HUES6 (cell line): ENCODE measurements around the gene IL16.

Experiments used
- H3K27ac ChIP-seq: 2 replicates; pipeline ENCODE4 v1.7.0; 2013; ENCODE audit warnings: low read depth, mild to moderate bottlenecking, low read length, inconsistent platforms
- H3K27me3 ChIP-seq: 2 replicates; pipeline ENCODE4 v1.6.1; 2013; ENCODE audit warnings: low read length; ENCODE audit not compliant: control insufficient read depth, insufficient read depth
- H3K36me3 ChIP-seq: 2 replicates; pipeline ENCODE4 v1.6.1; 2013; ENCODE audit warnings: low read length; ENCODE audit not compliant: control insufficient read depth, insufficient read depth
- H3K4me1 ChIP-seq: 2 replicates; pipeline ENCODE4 v1.6.1; 2013; ENCODE audit warnings: low read length; ENCODE audit not compliant: control insufficient read depth, insufficient read depth
- H3K4me3 ChIP-seq: 2 replicates; pipeline ENCODE4 v1.5.1; 2013; ENCODE audit warnings: low read depth, low read length
- H3K9ac ChIP-seq: one replicate; pipeline ENCODE4 v1.6.1; 2013; ENCODE audit warnings: mild to moderate bottlenecking, low read length
- H3K9me3 ChIP-seq: 2 replicates; pipeline ENCODE4 v1.6.1; 2013; ENCODE audit warnings: low read depth, low read length; ENCODE audit not compliant: control insufficient read depth, insufficient read depth

IL16 gene

DNA sequence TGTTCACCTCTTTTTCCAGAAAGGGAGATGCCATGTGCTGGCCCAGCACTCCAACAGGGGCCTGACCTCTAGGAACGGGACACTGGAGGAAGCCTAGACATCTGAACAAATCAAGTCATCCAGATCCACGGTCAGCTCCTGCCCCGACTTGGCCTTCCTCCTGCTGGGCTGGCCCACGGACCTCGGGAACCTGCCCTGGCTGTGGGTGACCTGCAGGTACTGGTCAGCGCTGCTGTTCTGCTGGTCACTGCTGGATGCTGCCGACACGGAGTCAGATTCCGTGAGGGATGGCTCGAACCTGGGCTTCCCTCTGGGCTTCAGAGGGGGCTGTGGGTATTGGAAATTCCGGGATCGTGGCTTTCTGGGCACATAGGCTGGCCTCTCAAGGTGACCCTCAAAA lies 135.6 kb downstream of the IL16 start:
- Histone ChIP-seq H3K4me3 (no peak overlapping the region), H3K4me1 (no peaks in the 10 kb centered on the region)

GRCh38 chr15:81333363-81333762 lies 136.7 kb downstream of the IL16 start:
- Histone ChIP-seq H3K4me1 (no peaks in the 10 kb centered on the region), H3K27me3 (no peaks in the 10 kb centered on the region), H3K9ac (no peak overlapping the region), H3K36me3 (no peaks in the 10 kb centered on the region), H3K27ac (no peak overlapping the region), H3K4me3 (no peak overlapping the region), H3K9me3 (no peaks in the 10 kb centered on the region)

More for the DNA sequence above, 135.6 kb downstream of the IL16 start:
- Histone ChIP-seq H3K9ac (no peak overlapping the region), H3K36me3 (no peaks in the 10 kb centered on the region), H3K9me3 (no peaks in the 10 kb centered on the region), H3K27me3 (no peaks in the 10 kb centered on the region), H3K27ac (no peak overlapping the region)

DNA sequence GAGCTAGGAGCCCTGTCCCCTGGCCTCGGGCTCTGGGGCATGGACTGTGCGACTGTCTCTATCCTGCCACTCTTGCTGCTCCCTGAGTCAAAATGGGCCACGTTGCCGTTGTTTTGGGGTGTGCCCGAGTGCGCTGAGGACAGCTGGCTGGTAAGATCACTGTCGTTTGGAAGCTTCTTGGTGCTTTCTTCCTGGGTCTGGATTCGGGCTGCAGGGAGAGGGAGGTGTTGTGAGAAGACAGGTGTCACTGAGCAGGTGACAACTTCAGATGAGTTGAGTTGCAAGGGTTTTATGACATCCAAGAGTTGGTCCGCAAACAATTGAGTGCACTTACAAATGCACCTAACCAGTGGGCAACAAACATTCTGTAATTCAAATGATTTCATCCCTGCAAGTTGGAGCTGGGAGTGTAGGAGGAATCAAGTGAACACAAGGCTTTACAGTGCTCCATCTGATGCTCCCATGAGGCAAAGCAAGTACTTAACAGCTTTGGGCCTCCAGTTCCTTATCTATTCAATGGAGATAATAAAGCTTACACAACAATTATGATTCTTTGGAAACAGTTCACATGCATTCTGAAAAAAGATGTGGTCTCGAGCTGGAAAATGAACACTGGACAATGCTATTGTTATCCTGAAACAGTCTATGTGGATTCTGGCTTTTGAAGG lies 138.2 kb downstream of the IL16 start:
- H3K27me3 ChIP-seq: no peaks in the 10 kb centered on the region
- no peak overlapping the region for H3K9ac ChIP-seq
- H3K4me1 ChIP-seq: no peaks in the 10 kb centered on the region

DNA sequence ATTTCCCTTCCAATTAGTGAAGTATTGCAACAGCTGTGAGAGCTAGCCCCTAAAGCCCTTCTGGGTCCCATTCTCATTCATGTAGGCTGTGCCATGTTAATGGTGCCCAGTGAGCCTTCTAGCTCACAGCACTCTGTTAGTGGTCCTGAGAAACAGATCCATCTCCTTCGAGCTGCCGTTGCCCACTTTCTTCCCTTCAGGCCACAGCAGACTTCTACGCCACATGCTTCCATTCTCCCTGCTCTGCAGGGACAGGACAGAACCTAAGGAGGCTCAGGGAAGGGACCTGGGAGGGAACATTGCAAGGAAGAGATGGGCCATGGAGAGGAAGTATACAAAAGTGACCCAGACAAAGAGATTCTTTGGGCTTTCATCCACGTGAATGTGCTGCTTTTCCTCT lies 139.0 kb downstream of the IL16 start:
- Histone ChIP-seq H3K36me3 (no peaks in the 10 kb centered on the region), H3K4me1 (no peaks in the 10 kb centered on the region), H3K27ac (no peak overlapping the region), H3K27me3 (no peaks in the 10 kb centered on the region), H3K4me3 (no peak overlapping the region), H3K9me3 (no peaks in the 10 kb centered on the region), H3K9ac (no peak overlapping the region)

More for the DNA sequence above, 138.2 kb downstream of the IL16 start:
- Histone ChIP-seq H3K4me3 (no peak overlapping the region), H3K9me3 (no peaks in the 10 kb centered on the region), H3K36me3 (no peaks in the 10 kb centered on the region), H3K27ac (no peak overlapping the region)

GRCh38 chr15:81336568-81336967 lies 139.9 kb downstream of the IL16 start:
- no peak overlapping the region for H3K4me3 ChIP-seq
- H3K36me3 ChIP-seq: no peaks in the 10 kb centered on the region
- H3K9me3 ChIP-seq: no peaks in the 10 kb centered on the region
- H3K4me1 ChIP-seq: no peaks in the 10 kb centered on the region
- no peak overlapping the region for H3K27ac ChIP-seq
- no peak overlapping the region for H3K9ac ChIP-seq
- H3K27me3 ChIP-seq: no peaks in the 10 kb centered on the region

DNA sequence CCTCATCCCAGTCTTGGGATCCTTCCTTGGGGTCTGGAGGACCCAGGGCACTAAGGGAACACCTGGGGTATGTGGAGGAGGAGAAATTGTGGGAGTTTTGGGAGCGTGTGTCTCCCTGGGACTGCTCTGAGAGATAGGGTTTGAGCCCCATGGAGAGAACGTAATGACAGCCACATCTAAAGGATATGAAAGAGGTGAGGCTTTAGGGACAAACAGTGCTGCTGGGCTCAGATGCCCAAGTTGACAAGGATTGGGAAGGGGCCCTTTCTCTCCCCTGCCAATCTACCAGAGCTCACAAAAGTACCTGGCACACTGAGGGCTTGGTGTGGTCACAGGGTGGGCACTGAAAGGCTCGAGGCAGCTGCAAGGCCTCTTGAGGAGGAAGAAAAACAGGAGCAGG lies 140.6 kb downstream of the IL16 start:
- H3K27ac ChIP-seq: no peak overlapping the region

GRCh38 chr15:81337713-81338157 lies 141.1 kb downstream of the IL16 start:
- Histone ChIP-seq H3K9ac (no peak overlapping the region), H3K27ac (no peak overlapping the region), H3K4me3 (no peak overlapping the region), H3K36me3 (no peaks in the 10 kb centered on the region), H3K4me1 (no peaks in the 10 kb centered on the region), H3K9me3 (no peaks in the 10 kb centered on the region), H3K27me3 (no peaks in the 10 kb centered on the region)

More for the DNA sequence above, 140.6 kb downstream of the IL16 start:
- H3K36me3 ChIP-seq: no peaks in the 10 kb centered on the region
- no peak overlapping the region for H3K9ac ChIP-seq
- H3K9me3 ChIP-seq: no peaks in the 10 kb centered on the region
- no peaks in the 10 kb centered on the region for H3K27me3 ChIP-seq
- no peaks in the 10 kb centered on the region for H3K4me1 ChIP-seq
- no peak overlapping the region for H3K4me3 ChIP-seq

DNA sequence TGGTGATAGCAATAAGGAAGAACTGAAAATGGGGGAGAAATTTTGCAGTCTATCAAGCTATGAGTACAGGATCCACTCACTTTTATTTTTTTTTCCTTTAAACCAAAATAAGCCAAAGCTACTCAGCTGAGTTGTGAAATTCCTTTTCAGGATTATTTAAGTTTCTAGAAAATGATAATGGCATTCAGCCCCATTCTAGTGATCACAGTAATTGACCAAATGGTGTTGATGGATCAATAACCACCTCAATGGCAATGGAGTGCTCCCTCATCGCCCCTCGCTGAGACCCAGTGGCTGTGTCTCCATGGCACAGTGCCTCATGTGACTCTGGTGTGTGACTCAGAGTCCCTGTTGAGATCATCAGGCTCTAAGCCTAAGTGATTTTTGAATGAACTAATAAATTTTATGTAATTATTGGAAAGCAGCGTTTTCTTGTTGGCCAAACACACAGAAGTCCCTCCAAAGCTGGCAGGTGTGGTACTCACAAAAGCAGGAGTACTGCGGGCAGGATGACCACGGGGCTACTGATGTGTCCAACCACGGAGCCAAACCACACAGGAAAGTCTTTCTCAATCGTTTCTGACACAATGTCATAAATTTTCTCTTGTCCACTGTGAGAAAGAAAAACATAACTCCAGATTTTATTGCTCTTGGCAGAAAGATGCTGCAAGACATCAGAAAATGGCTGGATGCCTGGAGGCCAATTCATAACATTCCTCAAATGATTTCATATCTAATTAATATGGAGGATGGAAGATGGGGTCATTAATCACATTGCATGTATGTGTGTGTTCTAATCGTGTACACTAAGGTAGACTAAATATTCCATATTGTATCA lies 141.7 kb downstream of the IL16 start:
- Histone ChIP-seq H3K4me3 (no peak overlapping the region), H3K9me3 (no peaks in the 10 kb centered on the region), H3K9ac (no peak overlapping the region), H3K36me3 (no peaks in the 10 kb centered on the region), H3K27ac (no peak overlapping the region), H3K4me1 (no peaks in the 10 kb centered on the region), H3K27me3 (no peaks in the 10 kb centered on the region)

DNA sequence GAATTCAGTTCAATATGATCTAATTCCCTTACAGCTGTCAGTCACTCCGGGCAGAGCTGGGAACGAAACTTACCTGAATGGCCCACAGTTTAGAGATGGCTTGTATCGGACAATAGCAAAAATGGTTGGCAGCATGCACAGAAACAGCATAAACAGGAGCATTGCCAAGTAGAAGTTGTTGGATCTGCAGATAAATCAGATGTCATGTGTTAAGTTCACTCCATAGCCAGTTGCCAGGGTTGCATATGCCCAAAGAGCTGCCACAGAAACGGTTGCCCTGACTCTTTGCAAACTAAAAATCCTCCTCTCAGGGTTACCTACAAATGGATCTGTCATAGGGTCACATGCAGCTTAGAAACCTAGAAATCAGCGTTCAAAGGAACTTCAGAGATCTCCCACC lies 142.6 kb downstream of the IL16 start:
- no peak overlapping the region for H3K9ac ChIP-seq
- no peak overlapping the region for H3K4me3 ChIP-seq
- H3K36me3 ChIP-seq: no peaks in the 10 kb centered on the region
- no peak overlapping the region for H3K27ac ChIP-seq
- H3K9me3 ChIP-seq: no peaks in the 10 kb centered on the region
- no peaks in the 10 kb centered on the region for H3K4me1 ChIP-seq
- H3K27me3 ChIP-seq: no peaks in the 10 kb centered on the region

DNA sequence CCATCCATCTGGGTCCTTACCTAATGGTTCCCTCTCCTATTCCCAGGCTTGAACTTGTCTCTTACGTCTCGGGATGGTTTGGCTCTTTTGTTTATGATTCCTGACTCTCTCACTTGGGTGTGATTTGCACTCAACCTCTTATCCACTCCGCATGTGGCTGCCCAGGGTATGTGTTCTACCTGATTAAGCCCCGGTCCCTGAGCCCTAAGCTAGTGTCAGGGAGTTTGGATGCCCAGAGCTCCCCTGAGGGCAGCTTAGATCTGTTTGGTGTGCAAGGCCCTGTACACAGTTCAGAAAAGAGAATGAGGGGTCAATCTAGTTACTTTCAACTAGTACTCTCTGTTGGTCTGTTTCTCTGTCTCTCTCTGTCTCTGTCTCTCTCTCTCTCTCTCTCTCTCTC lies 143.2 kb downstream of the IL16 start:
- Histone ChIP-seq H3K9ac (no peak overlapping the region), H3K4me1 (no peaks in the 10 kb centered on the region), H3K27ac (no peak overlapping the region), H3K9me3 (no peaks in the 10 kb centered on the region), H3K4me3 (no peak overlapping the region), H3K27me3 (no peaks in the 10 kb centered on the region), H3K36me3 (no peaks in the 10 kb centered on the region)

DNA sequence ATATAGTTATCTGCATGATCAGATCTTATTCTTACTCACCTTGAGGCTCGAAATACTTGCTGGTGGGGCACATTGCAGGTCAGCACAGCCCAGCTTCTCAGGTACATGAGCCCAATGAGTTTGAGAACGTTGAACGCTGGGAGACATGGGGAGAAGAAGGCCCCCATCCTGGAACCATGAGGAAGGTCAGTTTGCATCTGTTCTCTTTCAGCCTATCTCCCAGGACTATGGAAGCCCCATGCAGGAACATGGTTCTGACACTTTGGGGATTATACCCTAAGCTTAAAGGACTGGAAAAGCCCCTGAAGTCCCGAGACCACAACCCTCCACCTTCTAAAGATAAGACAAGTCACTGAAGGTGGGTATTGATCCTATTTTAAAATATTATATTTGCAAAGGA lies 144.7 kb downstream of the IL16 start:
- Histone ChIP-seq H3K27ac (no peak overlapping the region), H3K9me3 (no peaks in the 10 kb centered on the region), H3K4me3 (no peak overlapping the region), H3K36me3 (no peaks in the 10 kb centered on the region), H3K9ac (no peak overlapping the region), H3K4me1 (no peaks in the 10 kb centered on the region), H3K27me3 (no peaks in the 10 kb centered on the region)
